H9 (cell line): ENCODE measurements around the gene KCNMA1. TPM values are rescaled to one million over a fixed set of nuclear protein-coding genes. Genes with fewer than 3 reads are reported as not detected.

Source experiments
- DNase-seq: peaks from one replicate; pipeline ENCODE4 v3.0.0-alpha.2; 2017
- H2AFZ ChIP-seq: one replicate; pipeline ENCODE4 v1.6.1; 2013; ENCODE audit warnings: mild to moderate bottlenecking, low read length, control low read depth, moderate library complexity
- H2AK5ac ChIP-seq: 2 replicates; pipeline ENCODE4 v1.6.1; 2013; ENCODE audit warnings: low read length, control low read depth, mixed read lengths; ENCODE audit not compliant: insufficient read length
- H2BK120ac ChIP-seq: one replicate; pipeline ENCODE4 v1.6.1; 2013; ENCODE audit warnings: low read depth, mild to moderate bottlenecking, low read length, control low read depth, inconsistent platforms; ENCODE audit not compliant: poor library complexity, severe bottlenecking
- H2BK12ac ChIP-seq: 2 replicates; pipeline ENCODE4 v1.6.1; 2013; ENCODE audit warnings: low read length, control low read depth, mixed read lengths, low read depth; ENCODE audit not compliant: insufficient read length
- H2BK15ac ChIP-seq: 2 replicates; pipeline ENCODE4 v1.6.1; 2013; ENCODE audit warnings: low read depth, low read length, control low read depth
- H2BK20ac ChIP-seq: one replicate; pipeline ENCODE4 v1.6.1; 2013; ENCODE audit warnings: low read depth, mild to moderate bottlenecking, low read length, control low read depth, inconsistent platforms; ENCODE audit not compliant: poor library complexity, severe bottlenecking
- H2BK5ac ChIP-seq: 2 replicates; pipeline ENCODE4 v1.6.1; 2013; ENCODE audit warnings: low read length, control low read depth, mixed read lengths; ENCODE audit not compliant: insufficient read length
- H3K14ac ChIP-seq: 2 replicates; pipeline ENCODE4 v1.6.1; 2013; ENCODE audit warnings: low read length, control low read depth; ENCODE audit not compliant: insufficient read depth
- H3K18ac ChIP-seq: 2 replicates; pipeline ENCODE4 v1.6.1; 2013; ENCODE audit warnings: low read depth, mild to moderate bottlenecking, mixed read lengths, low read length, control low read depth; ENCODE audit not compliant: insufficient read length
- H3K23ac ChIP-seq: 2 replicates; pipeline ENCODE4 v1.6.1; 2013; ENCODE audit warnings: low read length, control low read depth, mixed read lengths, low read depth; ENCODE audit not compliant: insufficient read length
- H3K23me2 ChIP-seq: 2 replicates; pipeline ENCODE4 v1.6.1; 2013; ENCODE audit warnings: low read depth, mild to moderate bottlenecking, mixed read lengths, low read length, control low read depth; ENCODE audit not compliant: insufficient read length, poor library complexity, severe bottlenecking
- H3K27ac ChIP-seq: 2 replicates; pipeline ENCODE4 v1.5.1; 2013; ENCODE audit warnings: low read length, control low read depth, mixed read lengths, low read depth; ENCODE audit not compliant: insufficient read length
- H3K27me3 ChIP-seq: 2 replicates; pipeline ENCODE4 v1.6.1; 2013; ENCODE audit warnings: low read length, control low read depth, inconsistent platforms; ENCODE audit not compliant: insufficient read depth
- H3K4ac ChIP-seq: 2 replicates; pipeline ENCODE4 v1.6.1; 2013; ENCODE audit warnings: low read depth, mild to moderate bottlenecking, control low read depth, inconsistent platforms, low read length, moderate library complexity
- H3K4me1 ChIP-seq: 2 replicates; pipeline ENCODE4 v1.6.1; 2013; ENCODE audit warnings: low read length, control low read depth, inconsistent platforms; ENCODE audit not compliant: insufficient read depth
- H3K4me2 ChIP-seq: 2 replicates; pipeline ENCODE4 v1.6.1; 2013; ENCODE audit warnings: low read length, control low read depth, mixed read lengths; ENCODE audit not compliant: insufficient read length, insufficient read depth
- H3K56ac ChIP-seq: 2 replicates; pipeline ENCODE4 v1.6.1; 2013; ENCODE audit warnings: low read depth, mild to moderate bottlenecking, mixed read lengths, low read length, control low read depth; ENCODE audit not compliant: insufficient read length
- H3K79me1 ChIP-seq: 2 replicates; pipeline ENCODE4 v1.6.1; 2013; ENCODE audit warnings: low read depth, mild to moderate bottlenecking, moderate library complexity, low read length, control low read depth, inconsistent platforms; ENCODE audit not compliant: insufficient read depth, poor library complexity, severe bottlenecking
- H3K79me2 ChIP-seq: 2 replicates; pipeline ENCODE4 v1.6.1; 2013; ENCODE audit warnings: low read length, control low read depth, inconsistent platforms; ENCODE audit not compliant: insufficient read depth
- H3K9ac ChIP-seq: 2 replicates; pipeline ENCODE4 v1.6.1; 2013; ENCODE audit warnings: low read length, control low read depth, mixed read lengths; ENCODE audit not compliant: insufficient read length; ENCODE audit errors: extremely low read depth
- H3K9me3 ChIP-seq: one replicate; pipeline ENCODE4 v1.6.1; 2013; ENCODE audit warnings: low read depth, low read length, inconsistent platforms; ENCODE audit not compliant: control insufficient read depth
- H3T11ph ChIP-seq: one replicate; pipeline ENCODE4 v1.6.1; 2013; ENCODE audit warnings: mild to moderate bottlenecking, low read length, control low read depth, inconsistent platforms
- H4K20me1 ChIP-seq: one replicate; pipeline ENCODE4 v1.6.1; 2013; ENCODE audit not compliant: control insufficient read depth, insufficient read length, insufficient read depth
- H4K5ac ChIP-seq: 2 replicates; pipeline ENCODE4 v1.6.1; 2013; ENCODE audit warnings: low read depth, mild to moderate bottlenecking, mixed read lengths, low read length, control low read depth; ENCODE audit not compliant: insufficient read length
- H4K8ac ChIP-seq: replicated peaks from 2 replicates; pipeline ENCODE4 v1.6.1; 2013; ENCODE audit warnings: low read length, control low read depth, mixed read lengths, low read depth; ENCODE audit not compliant: insufficient read length
- H4K91ac ChIP-seq: 2 replicates; pipeline ENCODE4 v1.6.1; 2013; ENCODE audit warnings: low read depth, mild to moderate bottlenecking, moderate library complexity, mixed read lengths, low read length, control low read depth; ENCODE audit not compliant: insufficient read length
- H3K27ac Mint-ChIP-seq, 3 experiments: 2 replicates in 2 of 3; 3 replicates in 1 of 3; pipeline ENCODE4 v1.8.0; 2020 to 2021; ENCODE audit warnings: mixed read lengths in 3 of 3, mild to moderate bottlenecking in 1 of 3, moderate library complexity in 1 of 3
- H3K27me3 Mint-ChIP-seq: 2 replicates; pipeline ENCODE4 v1.8.0; 2021; ENCODE audit warnings: low read depth, mild to moderate bottlenecking, moderate library complexity, mixed read lengths
- H3K36me3 Mint-ChIP-seq, 3 experiments: 2 replicates in 2 of 3; 3 replicates in 1 of 3; pipeline ENCODE4 v1.8.0; 2020 to 2021; ENCODE audit warnings: low read depth in 3 of 3, mixed read lengths in 3 of 3; ENCODE audit not compliant: insufficient read depth in 1 of 3
- H3K4me1 Mint-ChIP-seq, 2 experiments: 2 replicates each; pipeline ENCODE4 v1.8.0; 2020; ENCODE audit warnings: mixed read lengths in 2 of 2
- H3K4me3 Mint-ChIP-seq, 2 experiments: 2 replicates in 1 of 2; 3 replicates in 1 of 2; pipeline ENCODE4 v1.8.0; 2020 to 2021; ENCODE audit warnings: mild to moderate bottlenecking in 2 of 2, mixed read lengths in 2 of 2, moderate library complexity in 1 of 2
- H3K9me3 Mint-ChIP-seq, 2 experiments: 2 replicates in 1 of 2; 3 replicates in 1 of 2; pipeline ENCODE4 v1.8.0; 2020; ENCODE audit warnings: mild to moderate bottlenecking in 2 of 2, mixed read lengths in 2 of 2, moderate library complexity in 1 of 2
- CTCF ChIP-seq: fragments of 200-600 bp; sonication (generic); conservative IDR thresholded peaks from 3 replicates; pipeline ENCODE4 v1.8.0; 2021; ENCODE audit warnings: antibody characterized with exemption, mild to moderate bottlenecking
- WGBS: extraction: QIAGEN DNeasy Blood & Tissue Kit; methylation state at CpG from one replicate; pipeline ENCODE4 v1.1.7; 2013; ENCODE audit warnings: missing lambda C conversion rate, low lambda C conversion rate, mixed read lengths; ENCODE audit not compliant: insufficient read length; ENCODE audit errors: extremely low coverage; 5-methylcytosine and 5-hydroxymethylcytosine counted together
- total RNA-seq: library from RNA; stranded (reverse); gene quantifications from 2 replicates; pipeline ENCODE4 v1.2.1, GENCODE V29; 2021

The KCNMA1 gene
- total RNA-seq, 1 experiment from 2014 or later, result 2.0 TPM

GRCh38 chr10:77032188-77032570 lies 605.4 kb downstream of the KCNMA1 start:
- Mint-ChIP-seq H3K4me1 (peaks cover 0 to 6% of the 10 kb centered on the region in 2 experiments; a peak in 3 of 4 replicates), H3K27ac (no peak overlapping the region), H3K4me3 (no peak overlapping the region), H3K36me3 (no peaks in the 10 kb centered on the region), H3K9me3 (no peaks in the 10 kb centered on the region), H3K27me3 (peaks cover 10% of the 10 kb centered on the region)
- no peaks in the 10 kb centered on the region for H3K23me2 ChIP-seq
- H2AK5ac ChIP-seq, result no peak overlapping the region
- H3K4ac ChIP-seq, result no peak overlapping the region
- no peak overlapping the region for H2BK15ac ChIP-seq
- H2BK5ac ChIP-seq, result no peak overlapping the region
- no peak overlapping the region for H2AFZ ChIP-seq
- no peaks in the 10 kb centered on the region for H3K4me1 ChIP-seq
- no peak overlapping the region for H2BK120ac ChIP-seq
- H3K23ac ChIP-seq, result no peak overlapping the region
- peaks cover 3% of the 10 kb centered on the region for H4K20me1 ChIP-seq
- no peak for TF ChIP-seq CTCF
- no CpG with 5 or more reads among the region's 1 CpG for WGBS
- H3K9me3 ChIP-seq, result no peaks in the 10 kb centered on the region
- H3K79me1 ChIP-seq, result no peaks in the 10 kb centered on the region
- no peak overlapping the region for H3K9ac ChIP-seq
- no peak overlapping the region for H4K5ac ChIP-seq
- no peak overlapping the region for H2BK12ac ChIP-seq
- H3K56ac ChIP-seq, result no peak overlapping the region
- no peak overlapping the region for H3K27ac ChIP-seq
- H2BK20ac ChIP-seq, result no peak overlapping the region
- DNase-seq, result no peak
- no peak overlapping the region for H3K18ac ChIP-seq
- H3K4me2 ChIP-seq, result no peak overlapping the region
- H3K79me2 ChIP-seq, result no peaks in the 10 kb centered on the region
- no peak overlapping the region for H3T11ph ChIP-seq
- no peak overlapping the region for H4K91ac ChIP-seq
- no peak overlapping the region for H4K8ac ChIP-seq
- no peaks in the 10 kb centered on the region for H3K27me3 ChIP-seq
- H3K14ac ChIP-seq, result no peak overlapping the region
